Stimulated activated CD4-positive, alpha-beta T cell treated with anti-CD3 and anti-CD28 coated beads, Interleukin-4, amount 100 ng/mL, for 4 hours (primary cell): ENCODE data around the gene COPS6.
"Not testable (repeated sequence)": the region's sequence is repeated elsewhere in the genome, so short reads cannot be mapped to it uniquely, and the experiment has no call there.

Experiments used
- DNase-seq, 2 experiments: peaks; one replicate each; pipeline ENCODE4 v3.0.0-alpha.2; 2020

The COPS6 gene

DNA sequence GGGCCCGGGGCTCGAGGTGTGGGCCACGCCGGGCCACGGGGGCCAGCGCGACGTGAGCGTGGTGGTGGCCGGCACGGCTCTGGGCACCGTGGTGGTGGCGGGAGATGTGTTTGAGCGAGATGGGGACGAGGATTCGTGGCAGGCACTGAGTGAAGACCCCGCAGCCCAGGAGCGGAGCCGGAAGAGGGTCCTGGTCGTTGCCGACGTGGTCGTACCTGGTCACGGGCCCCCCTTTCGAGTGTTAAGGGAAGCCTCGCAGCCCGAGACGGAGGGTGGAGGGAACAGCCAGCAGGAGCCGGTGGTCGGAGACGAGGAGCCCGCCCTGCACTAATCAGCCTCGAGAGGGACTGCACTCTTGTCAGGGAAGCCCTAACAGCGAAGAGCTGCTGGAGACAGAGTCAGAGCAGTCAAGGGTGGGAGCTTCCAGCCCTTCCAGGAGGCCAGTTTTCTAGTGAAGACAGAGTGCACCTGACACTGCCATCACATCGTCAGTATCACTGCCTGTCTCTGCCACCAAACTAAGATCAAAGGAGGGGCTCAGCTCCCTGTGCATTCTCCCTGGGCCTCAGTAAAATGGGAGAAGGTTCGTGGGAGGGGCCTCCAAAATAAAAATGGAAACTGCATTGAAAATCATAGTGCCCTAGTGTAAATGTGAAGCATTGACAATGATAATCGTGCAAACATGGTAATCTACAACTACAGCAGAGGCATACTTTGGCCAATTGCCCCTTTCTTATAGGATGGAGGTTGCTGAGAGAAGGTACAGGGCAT is 39.3 kb downstream of the COPS6 start:
- DNase-seq = peak; percentile 4 to 13

DNA sequence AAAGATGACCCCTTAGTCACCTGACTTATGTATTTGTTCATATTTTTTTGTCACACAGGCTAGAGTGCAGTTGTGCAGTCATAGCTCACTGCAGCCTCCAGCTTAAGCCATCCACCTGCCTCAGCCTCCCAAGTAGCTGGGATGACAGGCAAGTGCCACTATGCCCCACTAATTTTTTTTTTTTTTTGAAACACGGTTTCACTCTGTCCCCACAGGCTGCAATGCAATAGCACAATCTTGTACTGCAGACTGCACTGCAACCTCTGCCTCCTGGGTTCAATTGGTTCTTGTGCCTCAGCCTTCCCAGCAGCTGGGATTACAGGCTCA is 39.8 kb downstream of the COPS6 start:
- no peak for DNase-seq

DNA sequence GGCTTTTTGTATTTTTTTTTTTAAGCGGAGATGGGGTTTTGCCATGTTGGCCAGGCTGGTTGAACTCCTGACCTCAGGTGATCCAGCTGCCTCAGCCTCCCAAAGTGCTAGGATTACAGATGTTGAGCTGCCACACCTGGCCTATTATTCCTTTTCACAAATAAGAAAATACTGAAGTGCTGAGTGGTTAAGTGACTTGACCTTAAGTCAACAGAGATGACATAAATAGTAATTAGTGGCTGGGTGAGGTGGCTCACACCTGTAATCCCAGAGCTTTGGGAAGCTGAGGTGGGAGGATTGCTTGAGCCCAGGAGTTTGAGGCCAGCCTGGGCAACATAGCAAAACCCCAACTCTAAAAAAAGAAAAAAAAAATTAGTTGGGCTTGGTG is 41.4 kb downstream of the COPS6 start:
- DNase-seq = not testable (repeated sequence)

DNA sequence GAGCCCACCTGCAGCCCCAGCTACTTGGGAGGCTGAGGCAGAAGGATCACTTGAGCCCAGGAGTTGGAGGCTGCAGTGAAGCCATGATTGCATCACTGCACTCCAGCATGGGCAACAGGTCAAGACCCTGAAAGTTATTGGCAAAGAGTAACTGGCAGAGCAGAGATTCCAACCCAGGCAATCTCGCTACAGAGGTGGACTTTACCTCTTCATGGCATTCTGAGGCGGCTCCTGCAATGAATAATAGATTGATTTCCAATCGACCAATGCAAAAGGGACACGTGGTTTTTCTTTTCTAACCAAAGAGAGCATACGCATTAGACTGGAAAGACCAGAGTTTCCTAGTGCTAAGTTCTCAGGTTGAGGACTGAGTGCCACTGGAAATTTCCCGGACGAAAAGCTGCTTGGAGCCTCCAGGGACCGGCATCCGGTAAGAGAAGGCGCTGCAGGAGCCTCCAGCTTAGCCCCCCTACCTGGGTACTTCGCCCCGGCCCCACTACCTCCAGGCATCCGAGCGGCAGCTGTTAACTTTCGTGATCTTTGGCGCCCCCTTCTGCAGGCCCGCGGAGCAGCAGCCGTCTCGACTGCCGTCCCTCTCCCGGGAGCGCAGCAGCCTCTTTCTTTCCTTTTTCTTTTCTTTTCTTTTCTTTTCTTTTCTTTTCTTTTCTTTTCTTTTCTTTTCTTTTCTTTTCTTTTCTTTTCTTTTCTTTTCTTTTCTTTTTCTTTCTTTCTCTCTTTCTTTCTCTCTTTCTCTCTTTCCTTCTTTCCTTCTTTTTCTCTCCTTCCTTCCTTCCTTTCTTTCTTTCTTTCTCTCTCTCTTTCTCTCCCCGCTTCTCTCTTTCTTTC is 42.1 kb downstream of the COPS6 start:
- peak; percentile 73 to 78 for DNase-seq

DNA sequence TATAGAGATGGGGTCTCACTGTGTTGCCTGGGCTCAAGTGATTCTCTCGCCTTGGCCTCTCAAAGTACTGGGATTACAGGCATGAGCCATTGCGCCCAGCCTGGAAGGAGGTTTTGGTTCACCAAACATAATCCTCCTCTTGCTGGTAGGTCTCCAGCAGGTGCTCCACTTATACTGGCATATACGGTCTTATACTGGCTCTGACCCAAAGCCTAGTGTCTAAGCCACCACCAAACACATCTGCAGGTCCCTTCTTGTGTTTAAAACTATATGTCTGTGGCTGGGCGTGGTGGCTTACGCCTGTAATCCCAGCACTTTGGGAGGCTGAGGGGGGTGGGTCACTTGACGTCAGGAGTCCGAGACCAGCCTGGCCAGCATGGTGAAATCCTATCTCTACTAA is 43.4 kb downstream of the COPS6 start:
- DNase-seq = no peak

DNA sequence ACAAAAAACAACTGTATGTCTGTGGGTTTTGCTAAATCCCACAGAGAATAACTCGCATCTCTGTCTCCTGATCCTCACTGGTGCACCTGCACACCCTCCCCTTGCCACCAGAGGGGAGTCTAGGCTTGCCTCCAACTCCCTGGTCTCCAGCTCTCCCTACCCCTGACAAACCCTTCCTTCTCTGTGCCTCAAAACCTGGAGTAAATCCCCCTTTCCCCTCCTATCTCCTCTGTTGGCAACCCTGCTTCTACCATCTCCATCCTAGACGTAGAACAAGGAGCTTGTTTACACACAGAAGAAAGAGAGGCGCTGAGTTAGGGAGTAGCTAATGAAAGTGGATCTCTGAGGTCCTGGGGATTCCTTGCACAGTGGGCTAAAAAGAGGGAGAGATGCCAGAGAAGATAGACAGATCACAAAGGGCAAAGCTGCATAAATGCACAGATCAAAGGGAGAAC is 44.0 kb downstream of the COPS6 start:
- peak; percentile 46 to 57 for DNase-seq

DNA sequence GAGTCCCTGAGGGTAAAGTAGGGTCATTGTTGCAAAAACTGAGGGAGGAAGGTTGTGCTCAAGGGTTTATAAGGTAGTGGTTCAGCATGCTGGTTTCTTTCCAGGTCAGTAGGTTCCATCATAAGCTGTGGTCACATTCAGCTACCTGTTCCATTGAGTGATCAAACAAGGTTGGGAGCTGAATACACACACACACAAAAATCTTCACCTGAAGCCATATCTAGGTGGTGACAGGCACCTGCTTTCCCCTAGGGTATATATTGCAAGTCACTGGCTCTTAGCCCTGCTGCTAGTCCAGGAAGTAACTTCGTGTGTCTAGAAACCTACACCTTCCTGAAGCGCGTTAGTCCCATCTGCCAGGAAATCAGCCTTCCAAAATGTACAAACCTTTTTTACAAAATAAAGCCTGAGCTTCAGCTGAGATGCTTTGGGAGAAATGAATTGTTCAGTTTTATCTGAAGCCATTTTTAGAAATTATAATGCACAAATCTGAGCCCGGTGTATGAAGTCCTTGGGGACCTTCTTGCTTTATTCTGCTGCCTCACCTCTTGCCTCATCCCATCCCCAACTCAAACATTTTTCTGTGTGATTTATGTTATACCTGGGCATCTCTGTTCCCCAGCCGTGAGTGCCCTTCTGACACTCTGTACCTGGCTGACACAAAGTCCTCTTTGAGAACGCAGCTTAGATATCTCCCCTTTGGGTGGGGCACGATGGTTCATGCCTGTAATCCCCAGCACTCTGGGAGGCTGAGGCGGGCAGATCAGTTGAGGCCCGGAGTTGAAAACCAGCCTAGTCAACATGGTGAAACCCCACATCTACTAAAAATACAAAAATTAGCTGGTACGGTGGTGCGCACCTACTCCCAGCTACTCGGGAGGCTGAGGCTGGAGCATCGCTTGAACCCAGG is 49.3 kb downstream of the COPS6 start:
- no peak for DNase-seq

DNA sequence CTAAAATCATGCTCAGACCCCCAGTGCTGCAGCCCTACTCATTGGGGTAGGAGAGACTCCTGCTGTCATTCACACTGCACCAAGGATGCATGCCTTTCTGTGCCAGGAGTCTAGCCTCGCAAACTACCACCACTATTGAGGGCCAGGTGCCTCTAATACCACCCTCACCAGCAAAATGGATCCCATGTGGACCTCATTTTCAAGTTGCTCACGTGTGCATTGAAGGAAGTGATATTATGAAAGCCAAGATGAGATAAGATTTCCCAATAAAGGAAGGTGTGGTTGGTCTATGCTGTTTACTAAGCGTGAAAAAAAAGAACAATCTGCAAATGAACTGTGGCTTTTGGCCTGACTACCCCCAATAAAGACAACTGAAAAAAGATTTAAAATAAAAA is 52.8 kb downstream of the COPS6 start:
- DNase-seq = no peak
